H9 (cell line): ENCODE data around the gene HMG20B. TPM values are rescaled to one million over a fixed set of nuclear protein-coding genes. Genes with fewer than 3 reads are reported as not detected.

Experiments used
- DNase-seq: peaks from one replicate; pipeline ENCODE4 v3.0.0-alpha.2; 2017
- H2AFZ ChIP-seq: one replicate; pipeline ENCODE4 v1.6.1; 2013; ENCODE audit warnings: mild to moderate bottlenecking, low read length, control low read depth, moderate library complexity
- H2AK5ac ChIP-seq: 2 replicates; pipeline ENCODE4 v1.6.1; 2013; ENCODE audit warnings: low read length, control low read depth, mixed read lengths; ENCODE audit not compliant: insufficient read length
- H2BK120ac ChIP-seq: one replicate; pipeline ENCODE4 v1.6.1; 2013; ENCODE audit warnings: low read depth, mild to moderate bottlenecking, low read length, control low read depth, inconsistent platforms; ENCODE audit not compliant: poor library complexity, severe bottlenecking
- H2BK12ac ChIP-seq: 2 replicates; pipeline ENCODE4 v1.6.1; 2013; ENCODE audit warnings: low read length, control low read depth, mixed read lengths, low read depth; ENCODE audit not compliant: insufficient read length
- H2BK15ac ChIP-seq: 2 replicates; pipeline ENCODE4 v1.6.1; 2013; ENCODE audit warnings: low read depth, low read length, control low read depth
- H2BK20ac ChIP-seq: one replicate; pipeline ENCODE4 v1.6.1; 2013; ENCODE audit warnings: low read depth, mild to moderate bottlenecking, low read length, control low read depth, inconsistent platforms; ENCODE audit not compliant: poor library complexity, severe bottlenecking
- H2BK5ac ChIP-seq: 2 replicates; pipeline ENCODE4 v1.6.1; 2013; ENCODE audit warnings: low read length, control low read depth, mixed read lengths; ENCODE audit not compliant: insufficient read length
- H3K14ac ChIP-seq: 2 replicates; pipeline ENCODE4 v1.6.1; 2013; ENCODE audit warnings: low read length, control low read depth; ENCODE audit not compliant: insufficient read depth
- H3K18ac ChIP-seq: 2 replicates; pipeline ENCODE4 v1.6.1; 2013; ENCODE audit warnings: low read depth, mild to moderate bottlenecking, mixed read lengths, low read length, control low read depth; ENCODE audit not compliant: insufficient read length
- H3K23ac ChIP-seq: 2 replicates; pipeline ENCODE4 v1.6.1; 2013; ENCODE audit warnings: low read length, control low read depth, mixed read lengths, low read depth; ENCODE audit not compliant: insufficient read length
- H3K23me2 ChIP-seq: 2 replicates; pipeline ENCODE4 v1.6.1; 2013; ENCODE audit warnings: low read depth, mild to moderate bottlenecking, mixed read lengths, low read length, control low read depth; ENCODE audit not compliant: insufficient read length, poor library complexity, severe bottlenecking
- H3K27ac ChIP-seq: 2 replicates; pipeline ENCODE4 v1.5.1; 2013; ENCODE audit warnings: low read length, control low read depth, mixed read lengths, low read depth; ENCODE audit not compliant: insufficient read length
- H3K27me3 ChIP-seq: 2 replicates; pipeline ENCODE4 v1.6.1; 2013; ENCODE audit warnings: low read length, control low read depth, inconsistent platforms; ENCODE audit not compliant: insufficient read depth
- H3K4ac ChIP-seq: 2 replicates; pipeline ENCODE4 v1.6.1; 2013; ENCODE audit warnings: low read depth, mild to moderate bottlenecking, control low read depth, inconsistent platforms, low read length, moderate library complexity
- H3K4me1 ChIP-seq: 2 replicates; pipeline ENCODE4 v1.6.1; 2013; ENCODE audit warnings: low read length, control low read depth, inconsistent platforms; ENCODE audit not compliant: insufficient read depth
- H3K4me2 ChIP-seq: 2 replicates; pipeline ENCODE4 v1.6.1; 2013; ENCODE audit warnings: low read length, control low read depth, mixed read lengths; ENCODE audit not compliant: insufficient read length, insufficient read depth
- H3K56ac ChIP-seq: 2 replicates; pipeline ENCODE4 v1.6.1; 2013; ENCODE audit warnings: low read depth, mild to moderate bottlenecking, mixed read lengths, low read length, control low read depth; ENCODE audit not compliant: insufficient read length
- H3K79me1 ChIP-seq: 2 replicates; pipeline ENCODE4 v1.6.1; 2013; ENCODE audit warnings: low read depth, mild to moderate bottlenecking, moderate library complexity, low read length, control low read depth, inconsistent platforms; ENCODE audit not compliant: insufficient read depth, poor library complexity, severe bottlenecking
- H3K79me2 ChIP-seq: 2 replicates; pipeline ENCODE4 v1.6.1; 2013; ENCODE audit warnings: low read length, control low read depth, inconsistent platforms; ENCODE audit not compliant: insufficient read depth
- H3K9ac ChIP-seq: 2 replicates; pipeline ENCODE4 v1.6.1; 2013; ENCODE audit warnings: low read length, control low read depth, mixed read lengths; ENCODE audit not compliant: insufficient read length; ENCODE audit errors: extremely low read depth
- H3K9me3 ChIP-seq: one replicate; pipeline ENCODE4 v1.6.1; 2013; ENCODE audit warnings: low read depth, low read length, inconsistent platforms; ENCODE audit not compliant: control insufficient read depth
- H3T11ph ChIP-seq: one replicate; pipeline ENCODE4 v1.6.1; 2013; ENCODE audit warnings: mild to moderate bottlenecking, low read length, control low read depth, inconsistent platforms
- H4K20me1 ChIP-seq: one replicate; pipeline ENCODE4 v1.6.1; 2013; ENCODE audit not compliant: control insufficient read depth, insufficient read length, insufficient read depth
- H4K5ac ChIP-seq: 2 replicates; pipeline ENCODE4 v1.6.1; 2013; ENCODE audit warnings: low read depth, mild to moderate bottlenecking, mixed read lengths, low read length, control low read depth; ENCODE audit not compliant: insufficient read length
- H4K8ac ChIP-seq: replicated peaks from 2 replicates; pipeline ENCODE4 v1.6.1; 2013; ENCODE audit warnings: low read length, control low read depth, mixed read lengths, low read depth; ENCODE audit not compliant: insufficient read length
- H4K91ac ChIP-seq: 2 replicates; pipeline ENCODE4 v1.6.1; 2013; ENCODE audit warnings: low read depth, mild to moderate bottlenecking, moderate library complexity, mixed read lengths, low read length, control low read depth; ENCODE audit not compliant: insufficient read length
- H3K27ac Mint-ChIP-seq, 3 experiments: 2 replicates in 2 of 3; 3 replicates in 1 of 3; pipeline ENCODE4 v1.8.0; 2020 to 2021; ENCODE audit warnings: mixed read lengths in 3 of 3, mild to moderate bottlenecking in 1 of 3, moderate library complexity in 1 of 3
- H3K27me3 Mint-ChIP-seq: 2 replicates; pipeline ENCODE4 v1.8.0; 2021; ENCODE audit warnings: low read depth, mild to moderate bottlenecking, moderate library complexity, mixed read lengths
- H3K36me3 Mint-ChIP-seq, 3 experiments: 2 replicates in 2 of 3; 3 replicates in 1 of 3; pipeline ENCODE4 v1.8.0; 2020 to 2021; ENCODE audit warnings: low read depth in 3 of 3, mixed read lengths in 3 of 3; ENCODE audit not compliant: insufficient read depth in 1 of 3
- H3K4me1 Mint-ChIP-seq, 2 experiments: 2 replicates each; pipeline ENCODE4 v1.8.0; 2020; ENCODE audit warnings: mixed read lengths in 2 of 2
- H3K4me3 Mint-ChIP-seq, 2 experiments: 2 replicates in 1 of 2; 3 replicates in 1 of 2; pipeline ENCODE4 v1.8.0; 2020 to 2021; ENCODE audit warnings: mild to moderate bottlenecking in 2 of 2, mixed read lengths in 2 of 2, moderate library complexity in 1 of 2
- H3K9me3 Mint-ChIP-seq, 2 experiments: 2 replicates in 1 of 2; 3 replicates in 1 of 2; pipeline ENCODE4 v1.8.0; 2020; ENCODE audit warnings: mild to moderate bottlenecking in 2 of 2, mixed read lengths in 2 of 2, moderate library complexity in 1 of 2
- WGBS: extraction: QIAGEN DNeasy Blood & Tissue Kit; methylation state at CpG from one replicate; pipeline ENCODE4 v1.1.7; 2013; ENCODE audit warnings: missing lambda C conversion rate, low lambda C conversion rate, mixed read lengths; ENCODE audit not compliant: insufficient read length; ENCODE audit errors: extremely low coverage; 5-methylcytosine and 5-hydroxymethylcytosine counted together
- total RNA-seq: library from RNA; stranded (reverse); gene quantifications from 2 replicates; pipeline ENCODE4 v1.2.1, GENCODE V29; 2021
- TF ChIP-seq, protein P1 (sequence below): fragments of 200-600 bp; sonication (generic); conservative IDR thresholded peaks from 3 replicates; pipeline ENCODE4 v1.8.0; 2021; ENCODE audit warnings: antibody characterized with exemption, mild to moderate bottlenecking

Gene HMG20B
- total RNA-seq, 1 experiment from 2014 or later: 58.1 TPM

DNA sequence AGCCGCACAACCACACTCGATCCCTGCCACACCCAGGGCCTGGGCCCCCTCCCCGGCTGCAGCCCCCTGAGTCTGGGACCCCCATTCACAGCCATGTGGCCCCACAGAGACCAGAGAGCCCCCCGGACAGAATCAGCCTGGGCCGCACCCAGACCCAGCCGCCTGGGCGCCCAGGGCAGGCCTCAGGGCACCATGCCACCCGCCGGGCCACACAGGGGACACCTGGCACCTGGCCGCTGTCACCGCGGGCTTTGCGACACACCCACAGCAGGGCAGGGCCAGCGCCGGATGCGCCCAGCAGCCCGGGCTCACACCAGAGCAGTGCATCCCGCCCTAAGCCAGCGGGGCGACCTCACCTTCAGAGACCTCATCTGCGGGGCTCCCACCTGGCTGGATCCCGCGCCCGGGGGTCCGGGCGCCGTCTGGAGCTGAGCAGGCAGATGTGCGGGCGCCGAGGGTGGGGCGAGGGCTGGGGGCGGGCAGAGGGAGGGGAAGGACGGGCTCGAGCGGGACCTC is 33.5 kb downstream of the HMG20B start:
- no peak overlapping the region for H3K9ac ChIP-seq
- no peak overlapping the region for H2AFZ ChIP-seq

More for the DNA sequence above, 33.5 kb downstream of the HMG20B start:
- H4K5ac ChIP-seq: no peak overlapping the region
- no peak overlapping the region for H3K56ac ChIP-seq
- no peaks in the 10 kb centered on the region; the same call in 1 of the 2 replicates for H3K4me1 ChIP-seq
- H2BK5ac ChIP-seq: no peak overlapping the region
- H3K27me3 Mint-ChIP-seq: peaks cover 4% of the 10 kb centered on the region
- no CpG with 5 or more reads among the region's 35 CpGs for WGBS
- peak overlapping the region; percentile 38 to 67 for H3K4me3 Mint-ChIP-seq
- no peak overlapping the region for H2BK20ac ChIP-seq
- no peak overlapping the region for H2BK15ac ChIP-seq
- H3K27ac ChIP-seq: no peak overlapping the region
- H3K9me3 Mint-ChIP-seq: peaks cover 0 to 4% of the 10 kb centered on the region in 2 experiments; a peak in 1 of 5 replicates
- peaks cover 5% of the 10 kb centered on the region; the same call in 1 of the 2 replicates for H3K27me3 ChIP-seq
- peaks cover 12% of the 10 kb centered on the region in 2 experiments for H3K4me1 Mint-ChIP-seq
- H4K91ac ChIP-seq: no peak overlapping the region
- no peaks in the 10 kb centered on the region for H3K79me1 ChIP-seq
- peaks cover 3 to 6% (median 3%) of the 10 kb centered on the region in 3 experiments; a peak in 5 of 7 replicates for H3K36me3 Mint-ChIP-seq
- TF ChIP-seq, protein P1, sequence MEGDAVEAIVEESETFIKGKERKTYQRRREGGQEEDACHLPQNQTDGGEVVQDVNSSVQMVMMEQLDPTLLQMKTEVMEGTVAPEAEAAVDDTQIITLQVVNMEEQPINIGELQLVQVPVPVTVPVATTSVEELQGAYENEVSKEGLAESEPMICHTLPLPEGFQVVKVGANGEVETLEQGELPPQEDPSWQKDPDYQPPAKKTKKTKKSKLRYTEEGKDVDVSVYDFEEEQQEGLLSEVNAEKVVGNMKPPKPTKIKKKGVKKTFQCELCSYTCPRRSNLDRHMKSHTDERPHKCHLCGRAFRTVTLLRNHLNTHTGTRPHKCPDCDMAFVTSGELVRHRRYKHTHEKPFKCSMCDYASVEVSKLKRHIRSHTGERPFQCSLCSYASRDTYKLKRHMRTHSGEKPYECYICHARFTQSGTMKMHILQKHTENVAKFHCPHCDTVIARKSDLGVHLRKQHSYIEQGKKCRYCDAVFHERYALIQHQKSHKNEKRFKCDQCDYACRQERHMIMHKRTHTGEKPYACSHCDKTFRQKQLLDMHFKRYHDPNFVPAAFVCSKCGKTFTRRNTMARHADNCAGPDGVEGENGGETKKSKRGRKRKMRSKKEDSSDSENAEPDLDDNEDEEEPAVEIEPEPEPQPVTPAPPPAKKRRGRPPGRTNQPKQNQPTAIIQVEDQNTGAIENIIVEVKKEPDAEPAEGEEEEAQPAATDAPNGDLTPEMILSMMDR: no peak
- no peak overlapping the region for H3K14ac ChIP-seq
- H3K79me2 ChIP-seq: no peaks in the 10 kb centered on the region
- H4K20me1 ChIP-seq: no peaks in the 10 kb centered on the region
- no peak overlapping the region for H3K23ac ChIP-seq
- no peak overlapping the region for H3K18ac ChIP-seq
- H2AK5ac ChIP-seq: no peak overlapping the region
- H3T11ph ChIP-seq: no peak overlapping the region
- H3K27ac Mint-ChIP-seq: no peak overlapping the region
- no peak overlapping the region for H3K4ac ChIP-seq
- DNase-seq: peak; percentile 64
- no peak overlapping the region for H2BK120ac ChIP-seq
- peak overlapping the region; percentile 56 for H3K4me2 ChIP-seq
- no peaks in the 10 kb centered on the region for H3K9me3 ChIP-seq
- H3K23me2 ChIP-seq: peaks cover 2% of the 10 kb centered on the region
- no peak overlapping the region for H2BK12ac ChIP-seq
- no peak overlapping the region for H4K8ac ChIP-seq
